MCF 10A (cell line): Measurements from ENCODE around the gene PAK5. TPM values are rescaled to one million over a fixed set of nuclear protein-coding genes. Genes with fewer than 3 reads are reported as not detected.

Experiments
- BruUV-seq: library from RNA; stranded (reverse); fragments of 400-500 nt; replicated peaks from 2 replicates; lab custom pipeline; 2021; lab: Mats Ljungman, UMichigan
- CTCF ChIA-PET: fragments of 300-600 bp; sonication (Branson Sonifier 250); formaldehyde crosslinking; extraction: SDS; loops from one replicate; lab custom pipeline; 2021; ENCODE audit warnings: antibody characterized with exemption, inconsistent platforms; lab: Yijun Ruan, JAX
- POLR2A ChIA-PET: fragments of 300-600, 350-650 bp; sonication (Branson Sonifier 250); formaldehyde crosslinking; extraction: SDS; loops from one replicate; lab custom pipeline; 2020; ENCODE audit warnings: antibody characterized with exemption, inconsistent platforms; lab: Yijun Ruan, JAX
- DNase-seq: peaks from one replicate; pipeline ENCODE4 v3.0.0-alpha.2; 2018; ENCODE audit not compliant: unreplicated experiment
- H3K27ac Mint-ChIP-seq: one replicate; pipeline ENCODE4 v1.8.0; 2022; ENCODE audit warnings: mild to moderate bottlenecking, low read depth, mixed read lengths; ENCODE audit not compliant: unreplicated experiment
- H3K27me3 Mint-ChIP-seq: one replicate; pipeline ENCODE4 v1.8.0; 2022; ENCODE audit warnings: mixed read lengths; ENCODE audit not compliant: insufficient read depth, unreplicated experiment
- H3K36me3 Mint-ChIP-seq: one replicate; pipeline ENCODE4 v1.8.0; 2022; ENCODE audit warnings: mild to moderate bottlenecking, moderate library complexity, mixed read lengths; ENCODE audit not compliant: insufficient read depth, unreplicated experiment
- H3K4me1 Mint-ChIP-seq: one replicate; pipeline ENCODE4 v1.8.0; 2022; ENCODE audit warnings: mixed read lengths; ENCODE audit not compliant: insufficient read depth, unreplicated experiment
- H3K4me3 Mint-ChIP-seq: one replicate; pipeline ENCODE4 v1.8.0; 2022; ENCODE audit warnings: mild to moderate bottlenecking, moderate library complexity, mixed read lengths; ENCODE audit not compliant: unreplicated experiment
- H3K9me3 Mint-ChIP-seq: one replicate; pipeline ENCODE4 v1.8.0; 2022; ENCODE audit warnings: mixed read lengths; ENCODE audit not compliant: unreplicated experiment
- intact Hi-C: fragments of 100-400 bp; cut with micrococcal nuclease; formaldehyde crosslinking; loops from 2 replicates; pipeline ENCODE4 v1.14.1; 2022
- total RNA-seq: library from RNA; stranded (reverse); gene quantifications from 2 replicates; pipeline ENCODE4 v1.2.3, GENCODE V29; 2022
- TF ChIP-seq, protein P1 (sequence below): fragments of 200-600 bp; IDR thresholded peaks from one replicate; pipeline ENCODE4 v1.8.0; 2022; ENCODE audit warnings: antibody characterized with exemption, mild to moderate bottlenecking; ENCODE audit not compliant: unreplicated experiment

PAK5 gene
- total RNA-seq, 1 experiment from 2014 or later: not detected

DNA sequence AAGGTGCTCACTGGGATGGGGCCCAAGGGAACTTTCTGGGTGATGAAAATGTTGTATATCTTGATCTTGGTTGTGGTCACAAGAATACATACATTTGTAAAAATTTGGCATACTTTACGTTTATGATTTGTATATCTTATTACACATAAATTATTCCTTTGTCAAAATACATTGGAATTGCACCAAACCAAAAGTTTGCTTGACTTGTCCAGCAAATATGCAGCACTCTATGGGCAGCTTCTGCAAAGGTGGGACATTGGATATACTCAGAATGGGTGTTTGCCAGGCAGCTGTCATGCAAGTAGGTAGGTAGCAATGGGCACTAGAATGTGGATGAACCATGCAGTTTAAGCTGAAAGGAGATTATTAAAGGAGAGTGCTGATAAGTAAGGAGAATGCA is 246.5 kb downstream of the PAK5 start:
- TF ChIP-seq, protein P1, sequence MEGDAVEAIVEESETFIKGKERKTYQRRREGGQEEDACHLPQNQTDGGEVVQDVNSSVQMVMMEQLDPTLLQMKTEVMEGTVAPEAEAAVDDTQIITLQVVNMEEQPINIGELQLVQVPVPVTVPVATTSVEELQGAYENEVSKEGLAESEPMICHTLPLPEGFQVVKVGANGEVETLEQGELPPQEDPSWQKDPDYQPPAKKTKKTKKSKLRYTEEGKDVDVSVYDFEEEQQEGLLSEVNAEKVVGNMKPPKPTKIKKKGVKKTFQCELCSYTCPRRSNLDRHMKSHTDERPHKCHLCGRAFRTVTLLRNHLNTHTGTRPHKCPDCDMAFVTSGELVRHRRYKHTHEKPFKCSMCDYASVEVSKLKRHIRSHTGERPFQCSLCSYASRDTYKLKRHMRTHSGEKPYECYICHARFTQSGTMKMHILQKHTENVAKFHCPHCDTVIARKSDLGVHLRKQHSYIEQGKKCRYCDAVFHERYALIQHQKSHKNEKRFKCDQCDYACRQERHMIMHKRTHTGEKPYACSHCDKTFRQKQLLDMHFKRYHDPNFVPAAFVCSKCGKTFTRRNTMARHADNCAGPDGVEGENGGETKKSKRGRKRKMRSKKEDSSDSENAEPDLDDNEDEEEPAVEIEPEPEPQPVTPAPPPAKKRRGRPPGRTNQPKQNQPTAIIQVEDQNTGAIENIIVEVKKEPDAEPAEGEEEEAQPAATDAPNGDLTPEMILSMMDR: no peak
- Mint-ChIP-seq H3K27me3 (no peaks in the 10 kb centered on the region), H3K4me3 (no peak overlapping the region), H3K27ac (no peak overlapping the region), H3K9me3 (peaks cover 8% of the 10 kb centered on the region), H3K36me3 (no peaks in the 10 kb centered on the region), H3K4me1 (no peaks in the 10 kb centered on the region)
- no peak for DNase-seq
- intact Hi-C loops: no loop called here
- no TSS peak for BruUV-seq
- ChIA-PET CTCF (interaction anchor here (0.6 to 1.9 kb wide), 4 partner anchors 16 to 187 kb away, joined by 3 to 10 read pairs (median 4); no protein-coding TSS in a partner anchor), POLR2A (interaction anchor here (0.6 to 1.0 kb wide), 2 partner anchors 12 to 551 kb away, joined by 4 read pairs; no protein-coding TSS in a partner anchor)

DNA sequence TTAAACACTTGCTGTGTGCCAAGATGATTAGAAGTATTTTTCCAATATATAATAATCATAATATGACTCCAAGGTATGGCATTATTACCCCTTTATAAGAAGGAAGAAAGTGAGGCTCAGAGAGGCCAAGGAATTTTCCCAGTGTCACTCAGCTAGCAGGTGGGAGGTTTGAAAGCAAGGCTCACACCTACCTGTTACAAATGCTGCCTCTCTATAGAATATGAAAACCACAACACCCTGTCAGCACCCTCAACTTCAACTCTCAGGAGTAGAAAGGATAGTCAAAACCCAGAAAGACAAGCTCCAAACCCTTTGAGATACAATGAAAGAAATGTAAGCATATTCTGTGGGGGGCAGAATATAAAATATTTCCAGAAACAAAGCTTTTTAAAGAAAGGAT is 247.8 kb downstream of the PAK5 start:
- intact Hi-C loops: no loop called here
- BruUV-seq: no TSS peak
- CTCF ChIA-PET: interaction anchor here (0.5 to 1.4 kb wide), 4 partner anchors 19 to 215 kb away, joined by 3 to 6 read pairs (median 4); no protein-coding TSS in a partner anchor

DNA sequence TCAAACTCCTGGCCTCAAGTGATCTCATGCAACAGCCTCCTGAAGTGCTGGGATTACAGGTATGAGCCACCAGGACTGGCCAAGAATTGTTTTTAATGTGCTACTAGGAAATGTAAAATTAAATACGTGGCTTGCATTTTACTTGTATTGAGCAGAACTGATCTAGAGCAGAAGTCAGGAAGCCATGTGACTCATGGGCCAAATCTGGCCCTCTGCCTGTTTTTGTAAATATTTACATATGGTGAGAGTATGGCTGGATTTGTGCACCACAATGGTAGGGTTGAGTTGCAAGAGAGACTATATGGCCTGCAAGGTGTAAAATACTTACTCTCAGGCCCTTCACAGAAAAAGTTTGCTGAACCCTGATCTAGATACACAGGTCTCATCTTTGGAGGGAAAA is 248.7 kb downstream of the PAK5 start:
- ChIA-PET POLR2A (no interaction called here), CTCF (interaction anchor here (0.7 to 1.4 kb wide), 3 partner anchors 20 to 182 kb away, joined by 3 to 6 read pairs (median 5); no protein-coding TSS in a partner anchor)
- TF ChIP-seq, protein P1: no peak
- no peaks in the 10 kb centered on the region for H3K36me3 Mint-ChIP-seq
- H3K27ac Mint-ChIP-seq: no peak overlapping the region
- no TSS peak for BruUV-seq
- no peaks in the 10 kb centered on the region for H3K4me1 Mint-ChIP-seq
- H3K27me3 Mint-ChIP-seq: no peaks in the 10 kb centered on the region
- peak; percentile 53 for DNase-seq
- H3K4me3 Mint-ChIP-seq: no peak overlapping the region
- intact Hi-C loops: no loop called here
- H3K9me3 Mint-ChIP-seq: no peaks in the 10 kb centered on the region

More for the DNA sequence above, 247.8 kb downstream of the PAK5 start:
- DNase-seq: no peak
- Mint-ChIP-seq H3K4me3 (no peak overlapping the region), H3K27me3 (no peaks in the 10 kb centered on the region), H3K4me1 (no peaks in the 10 kb centered on the region), H3K9me3 (peaks cover 6% of the 10 kb centered on the region), H3K27ac (no peak overlapping the region), H3K36me3 (no peaks in the 10 kb centered on the region)
- POLR2A ChIA-PET: no interaction called here
- TF ChIP-seq, protein P1: no peak

DNA sequence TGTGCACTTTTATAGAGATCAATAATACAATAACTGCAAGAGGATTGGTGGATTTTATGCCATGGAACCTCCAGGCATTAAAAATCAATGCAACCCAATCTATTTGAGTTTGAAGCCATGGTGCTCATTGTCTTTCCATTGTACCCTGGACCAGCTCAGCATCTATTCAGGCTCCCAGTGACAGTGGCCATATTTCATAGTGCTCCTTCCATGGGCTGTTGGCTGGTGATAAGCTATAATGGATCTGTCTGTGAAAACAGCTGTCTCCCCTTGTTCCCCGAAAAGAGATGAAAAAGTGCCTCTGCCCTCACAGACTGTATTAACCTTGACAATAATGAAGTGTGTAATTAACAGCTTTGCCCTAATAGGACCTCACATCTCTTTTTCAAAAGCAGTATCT is 250.2 kb downstream of the PAK5 start:
- TF ChIP-seq, protein P1: no peak
- ChIA-PET CTCF (interaction anchor here (0.5 to 1.4 kb wide), 7 partner anchors 21 to 702 kb away, joined by 3 to 5 read pairs (median 4); no protein-coding TSS in a partner anchor), POLR2A (no interaction called here)
- Mint-ChIP-seq H3K36me3 (peaks cover 6% of the 10 kb centered on the region), H3K27me3 (no peaks in the 10 kb centered on the region), H3K27ac (no peak overlapping the region), H3K4me1 (no peaks in the 10 kb centered on the region), H3K9me3 (no peaks in the 10 kb centered on the region), H3K4me3 (no peak overlapping the region)
- intact Hi-C loops: no loop called here
- BruUV-seq: no TSS peak
- DNase-seq: no peak
